GM21447 (cell line): Measurements from ENCODE around the gene HLA-DMB.

ENCODE experiments used
- ATAC-seq: cut with Tn5 transposase; IDR thresholded peaks from one replicate; pipeline ENCODE4 v1.9.1; 2021; ENCODE audit not compliant: unreplicated experiment

Gene HLA-DMB

GRCh38 chr6:32931211-32931610 lies 9.6 kb downstream of the HLA-DMB start:
- ATAC-seq = no peak

- ATAC-seq = no peak
Observed at GRCh38 chr6:32922083-32922482, 18.7 kb downstream of the HLA-DMB start.

DNA sequence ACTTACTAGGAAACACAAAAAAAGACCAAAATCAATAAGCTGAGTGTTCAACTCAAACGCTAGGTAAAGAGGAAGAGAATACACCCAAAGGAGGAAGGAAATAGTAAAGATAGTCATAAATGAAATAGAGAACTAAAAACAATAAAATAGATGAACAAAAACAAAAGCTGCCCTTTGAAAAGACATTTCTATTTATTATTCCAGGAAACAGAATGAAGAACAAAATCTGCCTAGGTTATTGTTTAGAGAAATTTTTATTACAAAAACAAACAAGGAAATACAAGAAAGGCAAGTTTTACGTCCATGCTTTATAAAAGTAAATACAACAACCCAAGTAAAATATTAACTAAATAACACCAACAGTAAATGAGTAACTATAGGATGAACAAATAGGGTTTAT lies 20.1 kb downstream of the HLA-DMB start:
- no peak for ATAC-seq

- ATAC-seq = no peak
Observed at GRCh38 chr6:32912951-32913350, 27.9 kb downstream of the HLA-DMB start.

GRCh38 chr6:32908897-32909296 lies 31.9 kb downstream of the HLA-DMB start:
- no peak for ATAC-seq

DNA sequence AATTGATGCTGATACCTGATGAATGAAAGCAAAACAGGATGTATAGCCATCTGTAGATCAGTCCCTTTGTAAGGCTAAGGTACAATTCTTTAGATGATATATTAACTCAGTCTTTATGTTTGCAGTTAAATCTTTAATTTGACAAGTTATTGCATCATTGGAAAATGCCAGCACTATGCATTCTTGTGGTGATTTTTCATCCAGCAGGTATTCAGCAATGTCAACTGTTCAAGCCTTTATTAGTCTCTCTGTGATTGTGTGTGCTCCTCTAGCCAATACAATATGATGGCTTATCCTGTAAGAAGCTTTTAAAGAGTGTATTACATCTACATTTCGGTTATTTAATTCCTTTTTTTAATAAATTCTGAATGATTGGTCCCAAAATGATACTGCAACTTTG lies 34.3 kb downstream of the HLA-DMB start:
- no peak for ATAC-seq

- no peak for ATAC-seq
Observed at GRCh38 chr6:32905078-32905477, 35.8 kb downstream of the HLA-DMB start.

DNA sequence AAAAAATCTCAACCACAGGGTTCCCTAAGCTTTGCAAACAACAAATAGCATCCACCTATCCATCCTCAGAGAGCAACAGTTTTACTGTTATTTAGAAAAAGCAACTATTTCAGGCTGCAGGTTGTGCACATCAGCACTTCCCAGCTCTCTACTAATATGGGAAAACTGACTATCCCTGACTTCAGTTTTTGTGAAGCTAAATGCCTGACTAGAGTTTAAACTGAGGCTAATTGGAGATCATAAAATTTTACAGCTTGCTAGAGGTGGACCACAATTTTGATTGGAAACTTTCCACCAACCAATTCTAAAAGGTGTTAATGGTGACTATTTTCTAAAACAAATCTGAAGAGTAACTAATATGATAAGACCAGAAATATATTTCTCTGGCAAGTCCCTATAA lies 36.9 kb downstream of the HLA-DMB start:
- ATAC-seq = no peak

DNA sequence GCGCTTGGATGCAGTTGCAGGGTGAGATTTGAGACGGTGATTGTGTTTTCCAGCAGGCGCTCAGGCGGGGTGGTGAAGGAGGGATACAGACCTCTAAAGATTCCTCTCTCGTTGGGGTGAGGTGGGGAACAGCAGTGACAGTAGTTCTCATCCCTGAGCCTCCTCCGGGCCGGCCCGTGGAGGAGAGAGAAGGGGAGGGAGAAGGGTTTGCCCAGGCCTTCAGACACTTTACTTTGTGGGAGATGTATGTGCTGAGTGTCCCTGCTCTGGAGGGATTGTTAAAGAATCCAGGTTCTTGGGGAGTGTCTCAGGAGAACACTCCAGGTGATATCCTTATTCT lies 45.9 kb downstream of the HLA-DMB start:
- peak; percentile 6 for ATAC-seq

DNA sequence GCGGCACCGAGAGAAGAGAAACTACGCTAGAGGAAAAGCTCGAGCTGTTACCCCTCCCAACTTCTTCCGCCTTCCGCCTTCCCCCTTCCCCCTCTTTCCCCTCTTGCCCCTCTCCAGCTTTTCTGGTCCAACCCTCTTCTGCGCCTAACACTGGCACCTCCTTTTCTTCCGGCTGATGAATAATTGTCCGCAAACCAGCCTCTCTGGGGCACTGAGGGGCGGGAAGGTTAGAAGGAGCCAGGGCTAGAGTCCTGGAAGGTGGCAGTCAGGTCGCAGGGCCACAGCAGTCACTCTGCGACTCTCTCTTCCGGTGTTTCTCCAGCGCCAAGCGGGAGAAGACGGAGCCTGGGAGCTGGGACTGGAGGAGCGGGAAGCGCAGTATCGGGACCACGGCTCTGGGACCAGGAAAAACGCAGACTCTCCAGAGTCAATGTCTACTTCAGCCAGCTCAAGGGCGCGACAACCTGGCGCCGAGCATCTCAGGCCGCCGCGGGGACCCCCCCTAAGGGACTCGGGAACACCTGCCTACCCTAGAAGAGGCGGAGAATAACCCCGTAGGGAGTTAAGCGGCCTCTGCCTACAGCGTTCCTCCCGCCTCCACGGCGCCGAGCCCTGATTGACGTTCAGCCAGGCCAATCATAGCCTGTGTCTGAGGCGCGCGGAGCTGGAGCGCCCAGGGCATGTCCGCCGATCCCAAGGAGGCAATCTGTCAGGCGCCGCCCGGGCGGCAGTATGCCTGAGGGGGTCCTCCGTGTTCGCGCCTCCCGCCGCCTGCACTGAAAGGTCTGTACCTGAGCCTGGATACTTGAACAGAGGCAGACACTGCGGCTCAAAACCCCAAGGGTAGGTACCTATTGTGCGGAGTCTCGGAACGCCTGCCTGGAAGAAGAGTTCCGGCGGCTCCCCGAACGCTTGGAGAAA lies 46.5 kb downstream of the HLA-DMB start:
- peak; percentile 96 for ATAC-seq

- no peak for ATAC-seq
Observed at GRCh38 chr6:32890831-32891230, 50.0 kb downstream of the HLA-DMB start.

DNA sequence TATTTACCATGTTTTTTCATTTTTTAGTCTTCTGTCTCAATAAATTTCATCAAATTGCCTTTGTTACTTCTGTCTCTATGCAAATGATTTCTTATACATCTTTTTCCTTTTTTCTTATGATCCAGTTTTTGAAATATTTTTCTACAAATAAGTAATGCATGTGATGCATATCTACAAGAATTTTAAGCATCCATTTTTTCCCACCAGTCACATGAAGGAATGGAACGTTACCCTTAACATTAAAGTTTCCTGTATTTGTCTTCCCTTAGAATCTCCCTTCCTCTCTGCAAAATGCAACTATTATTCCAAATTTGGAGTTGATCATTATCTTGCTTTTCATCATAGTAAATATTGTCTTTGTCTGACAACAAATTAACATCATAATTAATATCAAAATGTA lies 51.3 kb downstream of the HLA-DMB start:
- ATAC-seq = no peak

- ATAC-seq = no peak
Observed at GRCh38 chr6:32888576-32888975, 52.3 kb downstream of the HLA-DMB start.

DNA sequence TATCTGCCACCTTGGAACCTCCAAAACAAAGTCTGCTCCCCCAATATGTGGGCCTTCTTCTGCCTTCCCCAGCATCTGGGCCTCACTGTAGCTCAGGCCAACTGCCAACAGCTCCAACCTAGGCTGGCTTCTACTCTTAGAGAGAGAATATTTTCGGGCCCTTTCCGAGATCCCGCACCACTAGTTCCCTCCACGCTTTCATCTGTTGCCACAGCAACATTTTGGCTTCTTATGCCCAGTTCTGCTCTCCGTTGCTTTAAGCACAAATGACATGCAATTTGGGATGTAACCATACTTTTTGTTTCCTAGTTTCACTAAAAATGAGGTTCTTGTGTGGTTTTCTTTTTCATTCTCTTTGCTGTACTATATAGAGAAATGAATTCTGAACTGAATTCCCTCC lies 53.2 kb downstream of the HLA-DMB start:
- no peak for ATAC-seq

- ATAC-seq = no peak
Observed at GRCh38 chr6:32886681-32887383, 54.0 kb downstream of the HLA-DMB start.

- ATAC-seq = no peak
Observed at GRCh38 chr6:32885698-32886286, 55.0 kb downstream of the HLA-DMB start.
